ENCODE data around the gene MACF1.
A peak's percentile ranks its signal among the peaks of the same experiment; 100 is the strongest.

Gene MACF1

GRCh38 chr1:39427912-39428311 is 223.4 kb downstream of the MACF1 start:
- no peak overlapping the region for H3K4me3 ChIP-seq (replicated peaks; ENCODE audit: low read depth, low read length)
- no peak for DNase-seq (ENCODE audit: low read depth)
- TF ChIP-seq CTCF (IDR thresholded peaks at IDR 0.05; ENCODE audit: low read length, missing control alignments), result no peak

- no peak overlapping the region for H3K4me3 ChIP-seq (replicated peaks; ENCODE audit: low read depth, low read length)
- no peak for TF ChIP-seq CTCF (IDR thresholded peaks at IDR 0.05; ENCODE audit: low read length, missing control alignments)
- DNase-seq (ENCODE audit: low read depth), result no peak
These were observed 227.4 kb downstream of the MACF1 start for GRCh38 chr1:39431927-39432326.

GRCh38 chr1:39434797-39435395 is 230.4 kb downstream of the MACF1 start:
- no peak for TF ChIP-seq CTCF (IDR thresholded peaks at IDR 0.05; ENCODE audit: low read length, missing control alignments)
- peak; percentile 13 for DNase-seq (ENCODE audit: low read depth)
- H3K4me3 ChIP-seq (replicated peaks; ENCODE audit: low read depth, low read length), result no peak overlapping the region

- no peak overlapping the region for H3K4me3 ChIP-seq (replicated peaks; ENCODE audit: low read depth, low read length)
- no peak for TF ChIP-seq CTCF (IDR thresholded peaks at IDR 0.05; ENCODE audit: low read length, missing control alignments)
- DNase-seq (ENCODE audit: low read depth), result no peak
These were observed 231.1 kb downstream of the MACF1 start for GRCh38 chr1:39435597-39435996.

- no peak overlapping the region for H3K4me3 ChIP-seq (replicated peaks; ENCODE audit: low read depth, low read length)
- TF ChIP-seq CTCF (IDR thresholded peaks at IDR 0.05; ENCODE audit: low read length, missing control alignments), result no peak
- DNase-seq (ENCODE audit: low read depth), result no peak
These were observed 232.3 kb downstream of the MACF1 start for GRCh38 chr1:39436842-39437241.

GRCh38 chr1:39438042-39438441 is 233.5 kb downstream of the MACF1 start:
- no peak for DNase-seq (ENCODE audit: low read depth)
- no peak overlapping the region for H3K4me3 ChIP-seq (replicated peaks; ENCODE audit: low read depth, low read length)
- no peak for TF ChIP-seq CTCF (IDR thresholded peaks at IDR 0.05; ENCODE audit: low read length, missing control alignments)

GRCh38 chr1:39440856-39441255 is 236.4 kb downstream of the MACF1 start:
- DNase-seq (ENCODE audit: low read depth), result no peak
- H3K4me3 ChIP-seq (replicated peaks; ENCODE audit: low read depth, low read length), result no peak overlapping the region
- no peak for TF ChIP-seq CTCF (IDR thresholded peaks at IDR 0.05; ENCODE audit: low read length, missing control alignments)
